ENCODE measurements around the gene GNL3.
A peak's percentile ranks its signal among the peaks of the same experiment; 100 is the strongest.

Gene GNL3

GRCh38 chr3:52685285-52685708 is 535 bp upstream of the GNL3 start:
- DNase-seq = peak; percentile 60 to 96 (median 70)

GRCh38 chr3:52688266-52688665 is 2.4 kb downstream of the GNL3 start:
- DNase-seq = no peak
- intact Hi-C loops (cut with DNase I) = loop anchor here (10.0 kb wide), 1 partner anchor 263 kb away; no protein-coding TSS in a partner anchor

More at GRCh38 chr3:52685285-52685708, 535 bp upstream of the GNL3 start:
- intact Hi-C loops (cut with DNase I) = loop anchor here (2.0 to 10.0 kb wide), 3 partner anchors 20 to 260 kb away; partner anchors contain the start of genes GLT8D1 and UQCC5

- DNase-seq = no peak
- intact Hi-C loops (cut with DNase I) = loop anchor here (10.0 kb wide), 1 partner anchor 264 kb away; no protein-coding TSS in a partner anchor
Measured at GRCh38 chr3:52689151-52689550, 3.3 kb downstream of the GNL3 start.

GRCh38 chr3:52690560-52690959 is 4.7 kb downstream of the GNL3 start:
- intact Hi-C loops (cut with DNase I) = no loop called here
- no peak for DNase-seq

- intact Hi-C loops (cut with DNase I) = no loop called here
- DNase-seq = no peak
Measured at GRCh38 chr3:52693071-52693470, 7.2 kb downstream of the GNL3 start.

GRCh38 chr3:52694528-52695189 is 8.8 kb downstream of the GNL3 start:
- DNase-seq = no peak
- intact Hi-C loops (cut with DNase I) = no loop called here

- intact Hi-C loops (cut with DNase I) = no loop called here
- DNase-seq = no peak
Measured at GRCh38 chr3:52695798-52696671, 10.2 kb downstream of the GNL3 start.

- intact Hi-C loops (cut with DNase I) = no loop called here
- DNase-seq = no peak
Measured at GRCh38 chr3:52696830-52697631, 11.2 kb downstream of the GNL3 start.

- intact Hi-C loops (cut with DNase I) = no loop called here
Measured at GRCh38 chr3:52697632-52697965, 11.8 kb downstream of the GNL3 start.

GRCh38 chr3:52703341-52703740 is 17.5 kb downstream of the GNL3 start:
- no peak for DNase-seq
- intact Hi-C loops (cut with DNase I) = no loop called here

More at GRCh38 chr3:52697632-52697965, 11.8 kb downstream of the GNL3 start:
- no peak for DNase-seq

- no peak for DNase-seq
Measured at GRCh38 chr3:52704611-52705437, 19.0 kb downstream of the GNL3 start.

GRCh38 chr3:52705438-52705687 is 19.5 kb downstream of the GNL3 start:
- peak in 1 of 10 donors; percentile 33 for DNase-seq
- intact Hi-C loops (cut with DNase I) = loop anchor here (2.0 kb wide), 2 partner anchors 21 to 65 kb away; partner anchors contain the start of genes NEK4 and PBRM1

More at GRCh38 chr3:52704611-52705437, 19.0 kb downstream of the GNL3 start:
- intact Hi-C loops (cut with DNase I) = loop anchor here (2.0 kb wide), 2 partner anchors 20 to 66 kb away; partner anchors contain the start of genes NEK4 and PBRM1

- intact Hi-C loops (cut with DNase I) = loop anchor here (2.0 kb wide), 2 partner anchors 21 to 65 kb away; partner anchors contain the start of genes NEK4 and PBRM1
- peak; percentile 77 to 99 (median 88) for DNase-seq
Measured at GRCh38 chr3:52705688-52706686, 20.2 kb downstream of the GNL3 start, which contains the start of the genes GLT8D1 and SPCS1. Gene GLT8D1, minus strand, starts transcription at chr3:52705791. Its CDS starts 5,331 bp downstream, at chr3:52700460. Gene SPCS1, plus strand, starts transcription at chr3:52706106. Its CDS starts 141 bp downstream, at chr3:52706247.

- no peak for DNase-seq
- intact Hi-C loops (cut with DNase I) = no loop called here
Measured at GRCh38 chr3:52707585-52707984, 21.8 kb downstream of the GNL3 start.

- no peak for DNase-seq
- intact Hi-C loops (cut with DNase I) = no loop called here
Measured at GRCh38 chr3:52710512-52710911, 24.7 kb downstream of the GNL3 start.

- intact Hi-C loops (cut with DNase I) = no loop called here
- DNase-seq = peak in 1 of 10 donors; percentile 73
Measured at GRCh38 chr3:52712291-52713212, 26.7 kb downstream of the GNL3 start.
